Ishikawa (cell line): ENCODE data around the gene TOP2A.

Experiments
- CEBPB ChIP-seq: IDR thresholded peaks from 2 replicates; pipeline ENCODE4 v1.6.1; 2012
- CREB1 ChIP-seq: IDR thresholded peaks from 2 replicates; pipeline ENCODE4 v1.6.1; 2012; ENCODE audit warnings: low read depth
- EGR1 ChIP-seq: IDR thresholded peaks from 2 replicates; pipeline ENCODE4 v1.6.1; 2012
- EP300 ChIP-seq: IDR thresholded peaks from 2 replicates; pipeline ENCODE4 v1.6.1; 2012; ENCODE audit warnings: borderline replicate concordance
- FOXM1 ChIP-seq: IDR thresholded peaks from 2 replicates; pipeline ENCODE4 v1.6.1; 2012; ENCODE audit warnings: low read depth, borderline replicate concordance
- MAX ChIP-seq: IDR thresholded peaks from 2 replicates; pipeline ENCODE4 v1.6.1; 2012
- NFIC ChIP-seq: IDR thresholded peaks from 2 replicates; pipeline ENCODE4 v1.6.1; 2012
- RAD21 ChIP-seq: IDR thresholded peaks from 2 replicates; pipeline ENCODE4 v1.6.1; 2012; ENCODE audit warnings: low read depth
- REST ChIP-seq: IDR thresholded peaks from 2 replicates; pipeline ENCODE4 v1.6.1; 2012; ENCODE audit warnings: low read depth, mild to moderate bottlenecking
- TAF1 ChIP-seq: IDR thresholded peaks from 2 replicates; pipeline ENCODE4 v1.6.1; 2012; ENCODE audit warnings: low read depth, mild to moderate bottlenecking
- TCF12 ChIP-seq: IDR thresholded peaks from 2 replicates; pipeline ENCODE4 v1.6.1; 2012; ENCODE audit warnings: low read depth
- TEAD4 ChIP-seq: IDR thresholded peaks from 2 replicates; pipeline ENCODE4 v1.6.1; 2012
- USF1 ChIP-seq: IDR thresholded peaks from 2 replicates; pipeline ENCODE4 v1.6.1; 2012
- YY1 ChIP-seq: IDR thresholded peaks from 2 replicates; pipeline ENCODE4 v1.6.1; 2012; ENCODE audit warnings: low read depth
- ZBTB7A ChIP-seq: IDR thresholded peaks from 2 replicates; pipeline ENCODE4 v1.6.1; 2012; ENCODE audit warnings: low read depth

The TOP2A gene

GRCh38 chr17:40349477-40349894 is 68.2 kb downstream of the TOP2A start:
- TF ChIP-seq YY1 = no peak
- TF ChIP-seq TCF12 = no peak
- no peak for TF ChIP-seq EP300
- no peak for TF ChIP-seq CEBPB
- TF ChIP-seq RAD21 = no peak
- TF ChIP-seq ZBTB7A = no peak
- TF ChIP-seq FOXM1 = no peak
- TF ChIP-seq USF1 = no peak
- TF ChIP-seq EGR1 = no peak
- no peak for TF ChIP-seq TAF1
- TF ChIP-seq MAX = no peak
- TF ChIP-seq TEAD4 = no peak
- TF ChIP-seq NFIC = no peak
- TF ChIP-seq CREB1 = no peak
- no peak for TF ChIP-seq REST

GRCh38 chr17:40348562-40349476 is 68.9 kb downstream of the TOP2A start:
- no peak for TF ChIP-seq EP300
- no peak for TF ChIP-seq MAX
- no peak for TF ChIP-seq RAD21
- no peak for TF ChIP-seq EGR1
- TF ChIP-seq NFIC = no peak
- no peak for TF ChIP-seq CEBPB
- TF ChIP-seq REST = no peak
- TF ChIP-seq TCF12 = no peak
- no peak for TF ChIP-seq ZBTB7A
- TF ChIP-seq FOXM1 = no peak
- TF ChIP-seq USF1 = no peak
- no peak for TF ChIP-seq YY1
- no peak for TF ChIP-seq TAF1
- TF ChIP-seq CREB1 = no peak
- TF ChIP-seq TEAD4 = no peak

- TF ChIP-seq TCF12 = no peak
- no peak for TF ChIP-seq EP300
- TF ChIP-seq EGR1 = no peak
- no peak for TF ChIP-seq RAD21
- TF ChIP-seq ZBTB7A = no peak
Measured at GRCh38 chr17:40348136-40348504, 69.6 kb downstream of the TOP2A start.

- TF ChIP-seq CREB1 (no peak), ZBTB7A (no peak), EGR1 (no peak), RAD21 (no peak), TCF12 (no peak), TAF1 (no peak), TEAD4 (no peak)
Measured at GRCh38 chr17:40347319-40348135, 70.2 kb downstream of the TOP2A start.

GRCh38 chr17:40346765-40347158 is 70.9 kb downstream of the TOP2A start:
- TF ChIP-seq EGR1 (no peak), FOXM1 (no peak), CEBPB (no peak), YY1 (no peak), USF1 (no peak), REST (no peak), NFIC (no peak), RAD21 (no peak), MAX (no peak), ZBTB7A (no peak), CREB1 (no peak), TAF1 (no peak), TCF12 (no peak), TEAD4 (no peak)
